ENCODE results near the gene ADCY1. TPM values are rescaled to one million over a fixed set of nuclear protein-coding genes. Genes with fewer than 3 reads are reported as not detected.

The ADCY1 gene
- total and polyA plus RNA-seq, 2 experiments from 2014 or later, result 15.6 to 22.9 TPM

DNA sequence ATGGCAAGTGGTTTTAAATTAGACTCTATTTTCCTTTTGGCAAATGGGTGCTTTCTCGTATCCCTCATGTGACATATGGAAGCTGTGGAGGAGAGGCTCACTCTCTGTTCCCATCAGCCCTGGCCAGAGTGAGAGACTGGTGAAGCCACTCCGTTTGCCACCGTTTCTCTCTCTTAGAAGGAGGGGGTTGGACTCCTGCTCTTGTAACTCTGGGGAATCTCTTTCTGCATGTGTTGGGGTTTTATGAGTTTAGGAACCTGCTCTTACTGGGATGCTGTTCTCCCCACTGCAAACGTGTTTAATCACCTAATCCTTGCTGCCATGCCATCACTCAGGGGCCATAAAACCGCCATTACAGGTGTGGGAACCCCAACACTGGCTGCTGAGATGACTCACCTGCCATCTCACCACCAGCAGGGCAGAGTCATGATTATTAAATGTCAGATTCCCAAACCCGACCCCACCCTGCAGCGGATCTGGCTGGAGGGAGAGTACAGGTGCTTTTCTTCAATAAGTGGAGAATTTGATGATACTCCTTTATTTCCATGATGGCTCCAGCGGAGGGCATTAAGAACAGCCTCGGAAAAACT lies 103.2 kb downstream of the ADCY1 start:
- no peak overlapping the region for H3K27ac ChIP-seq
- DNase-seq (ENCODE audit: low read depth in 1 of 2, low spot score in 1 of 2), result no peak
- TF ChIP-seq, protein P1, sequence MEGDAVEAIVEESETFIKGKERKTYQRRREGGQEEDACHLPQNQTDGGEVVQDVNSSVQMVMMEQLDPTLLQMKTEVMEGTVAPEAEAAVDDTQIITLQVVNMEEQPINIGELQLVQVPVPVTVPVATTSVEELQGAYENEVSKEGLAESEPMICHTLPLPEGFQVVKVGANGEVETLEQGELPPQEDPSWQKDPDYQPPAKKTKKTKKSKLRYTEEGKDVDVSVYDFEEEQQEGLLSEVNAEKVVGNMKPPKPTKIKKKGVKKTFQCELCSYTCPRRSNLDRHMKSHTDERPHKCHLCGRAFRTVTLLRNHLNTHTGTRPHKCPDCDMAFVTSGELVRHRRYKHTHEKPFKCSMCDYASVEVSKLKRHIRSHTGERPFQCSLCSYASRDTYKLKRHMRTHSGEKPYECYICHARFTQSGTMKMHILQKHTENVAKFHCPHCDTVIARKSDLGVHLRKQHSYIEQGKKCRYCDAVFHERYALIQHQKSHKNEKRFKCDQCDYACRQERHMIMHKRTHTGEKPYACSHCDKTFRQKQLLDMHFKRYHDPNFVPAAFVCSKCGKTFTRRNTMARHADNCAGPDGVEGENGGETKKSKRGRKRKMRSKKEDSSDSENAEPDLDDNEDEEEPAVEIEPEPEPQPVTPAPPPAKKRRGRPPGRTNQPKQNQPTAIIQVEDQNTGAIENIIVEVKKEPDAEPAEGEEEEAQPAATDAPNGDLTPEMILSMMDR (IDR thresholded peaks at IDR 0.05; ENCODE audit: low read depth, low read length), result no peak
- H3K9me3 ChIP-seq (ENCODE audit: low read depth), result no peaks in the 10 kb centered on the region
- peaks cover 3% of the 10 kb centered on the region for H3K36me3 ChIP-seq
- H3K4me1 ChIP-seq (ENCODE audit: low read depth), result no peaks in the 10 kb centered on the region
- H3K4me3 ChIP-seq, result no peak overlapping the region
- H3K27me3 ChIP-seq, result no peaks in the 10 kb centered on the region

DNA sequence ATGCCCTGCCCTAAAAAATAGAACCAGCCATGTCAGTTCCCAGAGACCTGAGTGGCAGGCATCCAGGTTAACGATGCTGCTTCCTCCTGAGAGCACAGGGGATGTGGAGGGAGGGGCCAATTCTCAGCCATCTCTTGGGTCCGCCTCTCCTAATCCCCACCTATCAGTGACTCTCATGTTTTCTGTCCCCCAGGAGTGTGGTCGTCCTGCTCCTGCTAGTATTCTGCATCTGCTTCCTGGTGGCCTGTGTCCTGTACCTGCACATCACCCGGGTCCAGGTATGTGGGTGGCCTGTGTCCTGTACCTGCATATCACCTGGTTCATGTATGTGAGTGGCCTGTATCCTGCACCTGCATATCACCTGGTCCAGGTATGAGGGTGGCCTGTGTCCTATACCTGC lies 105.3 kb downstream of the ADCY1 start:
- Histone ChIP-seq H3K27ac (no peak overlapping the region), H3K36me3 (peaks cover 3% of the 10 kb centered on the region), H3K9me3 (ENCODE audit: low read depth) (no peaks in the 10 kb centered on the region), H3K4me3 (no peak overlapping the region), H3K27me3 (no peaks in the 10 kb centered on the region), H3K4me1 (ENCODE audit: low read depth) (no peaks in the 10 kb centered on the region)
- TF ChIP-seq, protein P1 (IDR thresholded peaks at IDR 0.05; ENCODE audit: low read depth, low read length), result no peak
- no peak for DNase-seq (ENCODE audit: low read depth in 1 of 2, low spot score in 1 of 2)

DNA sequence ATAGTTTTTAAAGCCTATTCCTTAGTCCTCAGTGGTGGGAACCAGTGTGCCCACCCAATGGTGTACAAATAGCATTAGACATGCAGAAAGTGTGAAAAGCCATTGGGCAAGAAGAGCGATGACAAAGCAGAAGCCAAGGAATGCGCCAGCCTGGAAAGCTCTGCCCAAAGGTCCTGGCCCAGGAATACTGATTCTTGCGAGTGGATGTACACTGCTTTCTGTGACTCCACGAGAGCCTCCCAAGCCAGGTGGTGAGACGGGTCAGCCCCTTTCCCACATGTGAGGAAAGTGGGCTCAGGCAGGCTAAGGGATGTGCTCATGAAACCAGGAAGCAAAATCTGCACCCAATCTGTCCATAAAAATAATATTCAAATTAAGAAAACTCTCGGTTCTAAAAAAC lies 106.6 kb downstream of the ADCY1 start:
- no peak overlapping the region for H3K4me3 ChIP-seq
- no peaks in the 10 kb centered on the region for H3K9me3 ChIP-seq (ENCODE audit: low read depth)
- DNase-seq (ENCODE audit: low read depth in 1 of 2, low spot score in 1 of 2), result no peak
- peaks cover 3% of the 10 kb centered on the region for H3K36me3 ChIP-seq
- TF ChIP-seq, protein P1 (IDR thresholded peaks at IDR 0.05; ENCODE audit: low read depth, low read length), result no peak
- no peaks in the 10 kb centered on the region for H3K4me1 ChIP-seq (ENCODE audit: low read depth)
- H3K27me3 ChIP-seq, result no peaks in the 10 kb centered on the region
- no peak overlapping the region for H3K27ac ChIP-seq

DNA sequence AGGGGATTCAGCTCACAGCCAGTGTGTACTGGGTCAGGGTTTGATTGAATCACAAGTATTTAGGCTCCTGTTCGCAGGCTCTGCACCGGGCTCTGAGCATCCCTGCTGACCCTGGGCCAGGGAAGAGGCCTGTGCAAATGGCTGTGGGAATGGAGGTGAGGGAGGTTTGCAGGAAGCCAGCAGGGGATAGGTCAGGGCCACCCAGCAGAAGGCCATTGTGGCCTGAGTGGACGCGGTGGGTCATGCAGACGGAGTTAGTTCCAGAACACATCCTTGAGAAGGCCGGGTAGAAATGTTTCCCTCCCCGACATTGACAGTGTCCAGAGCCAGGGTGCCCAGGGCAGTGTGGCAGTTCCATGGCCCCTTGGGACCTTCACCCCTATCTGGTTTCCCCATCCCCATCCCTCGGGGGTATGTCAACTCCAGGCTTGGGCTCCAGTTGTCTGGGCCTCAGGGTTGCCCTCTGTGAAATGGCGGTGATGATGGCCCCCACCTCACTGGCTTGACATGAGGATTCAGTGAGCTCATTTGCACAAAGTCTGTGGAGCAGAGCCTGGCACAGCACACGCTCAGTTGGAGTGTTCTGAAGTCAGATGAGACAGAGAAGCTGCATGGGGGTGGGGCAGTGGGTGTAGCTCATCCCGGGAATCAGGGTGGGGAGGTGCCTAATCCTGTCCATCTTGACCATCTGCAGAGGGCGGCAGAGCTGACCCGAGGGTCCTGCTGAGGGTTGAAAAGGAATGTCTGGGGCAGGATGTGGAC lies 107.6 kb downstream of the ADCY1 start:
- no peaks in the 10 kb centered on the region for H3K9me3 ChIP-seq (ENCODE audit: low read depth)
- H3K27ac ChIP-seq, result no peak overlapping the region
- H3K27me3 ChIP-seq, result no peaks in the 10 kb centered on the region
- no peaks in the 10 kb centered on the region for H3K4me1 ChIP-seq (ENCODE audit: low read depth)
- H3K4me3 ChIP-seq, result no peak overlapping the region
- TF ChIP-seq, protein P1 (IDR thresholded peaks at IDR 0.05; ENCODE audit: low read depth, low read length), result no peak
- DNase-seq (ENCODE audit: low read depth in 1 of 2, low spot score in 1 of 2), result no peak
- peaks cover 6% of the 10 kb centered on the region for H3K36me3 ChIP-seq

DNA sequence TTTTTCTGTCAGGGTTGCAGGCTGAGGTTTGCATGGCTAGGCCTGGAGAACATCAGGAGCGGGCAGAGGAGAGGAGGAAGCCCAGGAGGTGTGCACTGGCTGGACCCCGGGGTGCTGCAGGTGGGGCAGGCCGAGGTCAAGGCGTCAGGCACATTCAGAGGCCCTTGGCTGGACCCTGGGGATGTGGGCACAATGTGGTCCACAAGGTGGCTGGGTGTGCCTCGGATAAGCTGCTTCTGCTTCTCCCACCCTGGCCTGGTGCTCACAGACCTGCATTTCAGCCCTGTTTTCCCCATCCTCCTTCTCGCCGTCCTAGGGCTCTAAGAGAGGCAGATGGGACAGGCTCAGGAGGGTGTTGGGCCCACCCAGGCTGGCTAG lies 108.2 kb downstream of the ADCY1 start:
- H3K4me1 ChIP-seq (ENCODE audit: low read depth), result no peaks in the 10 kb centered on the region
- DNase-seq (ENCODE audit: low read depth in 1 of 2, low spot score in 1 of 2), result no peak

More for the DNA sequence above, 108.2 kb downstream of the ADCY1 start:
- TF ChIP-seq, protein P1 (IDR thresholded peaks at IDR 0.05; ENCODE audit: low read depth, low read length), result no peak
- Histone ChIP-seq H3K27me3 (no peaks in the 10 kb centered on the region), H3K36me3 (peaks cover 6% of the 10 kb centered on the region), H3K9me3 (ENCODE audit: low read depth) (no peaks in the 10 kb centered on the region), H3K27ac (no peak overlapping the region), H3K4me3 (no peak overlapping the region)

All from cardiac muscle cell (in vitro differentiated cells and primary cell).